SW 1271 (cell line): Measurements from ENCODE around the gene GCNT2.
"Not testable (repeated sequence)": the region's sequence is repeated elsewhere in the genome, so short reads cannot be mapped to it uniquely, and the experiment has no call there.

Experiments used
- DNase-seq, 2 experiments: peaks; one replicate each; lab custom pipeline; 2025; lab: John Stamatoyannopoulos, UW

Gene GCNT2

DNA sequence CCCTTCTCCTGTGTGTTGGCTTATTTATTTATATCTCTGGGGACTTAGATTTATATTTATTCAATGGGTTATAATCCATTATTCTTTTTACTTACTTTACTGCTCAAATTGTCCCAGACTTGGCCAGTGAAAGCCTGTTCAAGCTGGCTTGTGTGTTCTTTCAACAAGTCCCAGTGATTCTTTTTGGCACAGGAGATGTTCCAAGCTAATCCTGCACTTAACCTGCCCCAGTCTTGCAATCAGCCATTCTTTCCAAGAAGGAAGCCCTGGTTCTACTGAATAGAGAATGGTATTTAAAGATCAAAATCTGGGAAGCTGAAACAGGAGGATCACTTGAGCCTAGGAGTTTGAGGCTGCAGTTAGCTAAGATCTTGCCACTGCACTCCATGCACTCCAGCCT lies 26.7 kb downstream of the GCNT2 start:
- DNase-seq: no peak

DNA sequence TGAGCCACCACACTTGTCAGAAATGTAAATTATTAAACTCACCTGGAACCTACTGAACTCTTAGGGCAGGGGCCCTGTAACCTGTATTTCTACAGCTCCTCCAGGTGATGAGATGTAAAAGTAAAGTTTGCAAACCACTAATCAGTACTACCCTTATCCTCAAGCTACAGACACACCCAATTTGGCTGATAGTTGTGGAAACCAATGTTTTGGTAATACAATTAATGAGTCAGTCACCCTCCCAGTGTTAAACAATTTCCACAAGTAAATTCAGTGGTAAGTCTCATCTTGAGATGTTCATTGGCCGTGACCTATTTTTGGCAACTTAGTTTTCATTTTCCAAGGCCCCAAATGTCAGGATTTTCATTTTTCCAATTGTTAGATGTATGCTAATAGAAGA lies 29.6 kb downstream of the GCNT2 start:
- DNase-seq: no peak

DNA sequence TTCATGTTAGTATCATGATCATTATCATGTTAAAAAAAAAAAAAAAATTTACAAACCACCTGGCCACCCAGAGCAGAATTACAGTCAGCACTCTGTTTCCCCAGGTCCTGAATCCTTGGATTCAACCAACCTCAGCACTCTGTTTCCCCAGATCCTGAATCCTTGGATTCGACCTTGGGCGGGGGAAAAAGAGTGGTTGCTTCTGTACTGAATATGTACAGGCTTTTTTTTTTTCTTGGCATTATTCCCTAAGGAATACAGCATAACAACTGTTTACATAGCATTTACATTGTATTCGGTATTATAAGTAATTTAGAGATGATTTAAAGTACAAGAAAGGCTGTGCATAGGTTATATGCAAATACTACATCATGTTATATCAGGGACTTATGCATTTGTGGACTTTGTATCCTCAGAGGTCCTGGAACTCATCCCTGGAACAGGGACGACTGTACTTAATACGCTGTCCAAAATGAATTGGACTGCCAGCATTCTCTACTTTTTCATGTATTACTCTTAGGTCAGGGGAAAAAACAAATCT lies 31.2 kb downstream of the GCNT2 start:
- DNase-seq: no peak

DNA sequence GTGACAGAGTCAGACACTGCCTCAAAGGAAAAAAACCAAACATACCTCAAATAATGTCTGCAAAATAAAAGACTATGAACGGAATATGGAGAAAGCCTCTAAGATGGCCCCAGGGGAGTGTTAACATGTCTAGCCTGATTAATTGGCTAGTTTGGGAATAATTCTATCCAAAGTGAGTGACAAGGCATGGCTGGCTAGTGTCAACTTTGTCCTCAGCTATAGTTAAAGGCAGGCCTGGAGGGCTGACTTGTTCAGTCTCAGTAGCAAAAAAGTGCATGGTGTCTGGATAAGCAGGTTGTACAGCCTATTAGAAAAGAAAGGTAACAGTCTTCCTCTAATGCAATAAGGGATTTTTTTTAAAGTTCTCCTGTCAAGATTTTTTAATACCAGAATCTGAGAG lies 32.7 kb downstream of the GCNT2 start:
- DNase-seq: no peak

- no peak for DNase-seq
These were observed 33.7 kb downstream of the GCNT2 start for GRCh38 chr6:10554826-10555225.

GRCh38 chr6:10555625-10556309 lies 34.6 kb downstream of the GCNT2 start:
- no peak for DNase-seq

DNA sequence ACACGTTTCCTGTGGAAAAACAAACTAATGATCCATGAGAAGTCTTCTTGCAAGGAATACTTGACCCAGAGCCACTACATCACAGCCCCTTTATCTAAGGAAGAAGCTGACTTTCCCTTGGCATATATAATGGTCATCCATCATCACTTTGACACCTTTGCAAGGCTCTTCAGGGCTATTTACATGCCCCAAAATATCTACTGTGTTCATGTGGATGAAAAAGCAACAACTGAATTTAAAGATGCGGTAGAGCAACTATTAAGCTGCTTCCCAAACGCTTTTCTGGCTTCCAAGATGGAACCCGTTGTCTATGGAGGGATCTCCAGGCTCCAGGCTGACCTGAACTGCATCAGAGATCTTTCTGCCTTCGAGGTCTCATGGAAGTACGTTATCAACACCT lies 35.4 kb downstream of the GCNT2 start:
- no peak for DNase-seq

DNA sequence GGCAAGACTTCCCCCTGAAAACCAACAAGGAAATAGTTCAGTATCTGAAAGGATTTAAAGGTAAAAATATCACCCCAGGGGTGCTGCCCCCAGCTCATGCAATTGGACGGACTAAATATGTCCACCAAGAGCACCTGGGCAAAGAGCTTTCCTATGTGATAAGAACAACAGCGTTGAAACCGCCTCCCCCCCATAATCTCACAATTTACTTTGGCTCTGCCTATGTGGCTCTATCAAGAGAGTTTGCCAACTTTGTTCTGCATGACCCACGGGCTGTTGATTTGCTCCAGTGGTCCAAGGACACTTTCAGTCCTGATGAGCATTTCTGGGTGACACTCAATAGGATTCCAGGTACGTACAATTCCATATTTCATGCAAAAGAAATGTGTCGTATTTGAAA lies 35.8 kb downstream of the GCNT2 start:
- no peak for DNase-seq

GRCh38 chr6:10557913-10558312 lies 36.8 kb downstream of the GCNT2 start:
- DNase-seq: no peak

DNA sequence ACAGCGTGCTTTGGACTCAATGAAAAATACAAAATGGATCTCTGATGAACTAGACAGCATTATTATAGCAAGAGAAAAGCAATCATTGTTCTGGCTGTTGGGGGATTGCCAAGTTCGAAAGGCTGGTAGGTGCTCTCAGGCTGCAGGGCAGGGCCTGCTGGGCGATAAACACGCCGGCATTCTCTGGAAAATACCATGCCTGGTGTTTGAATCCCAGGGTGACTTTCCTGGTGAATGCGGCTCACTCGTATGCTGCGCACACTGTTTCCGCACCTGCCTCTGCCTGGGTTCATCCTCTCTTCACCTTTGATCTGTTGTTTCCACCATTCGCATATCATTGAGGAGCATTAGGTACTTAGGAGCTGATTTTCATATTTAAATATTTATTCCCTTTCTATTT lies 37.4 kb downstream of the GCNT2 start:
- DNase-seq: no peak

- DNase-seq: no peak
These were observed 38.5 kb downstream of the GCNT2 start for GRCh38 chr6:10559522-10560152.

DNA sequence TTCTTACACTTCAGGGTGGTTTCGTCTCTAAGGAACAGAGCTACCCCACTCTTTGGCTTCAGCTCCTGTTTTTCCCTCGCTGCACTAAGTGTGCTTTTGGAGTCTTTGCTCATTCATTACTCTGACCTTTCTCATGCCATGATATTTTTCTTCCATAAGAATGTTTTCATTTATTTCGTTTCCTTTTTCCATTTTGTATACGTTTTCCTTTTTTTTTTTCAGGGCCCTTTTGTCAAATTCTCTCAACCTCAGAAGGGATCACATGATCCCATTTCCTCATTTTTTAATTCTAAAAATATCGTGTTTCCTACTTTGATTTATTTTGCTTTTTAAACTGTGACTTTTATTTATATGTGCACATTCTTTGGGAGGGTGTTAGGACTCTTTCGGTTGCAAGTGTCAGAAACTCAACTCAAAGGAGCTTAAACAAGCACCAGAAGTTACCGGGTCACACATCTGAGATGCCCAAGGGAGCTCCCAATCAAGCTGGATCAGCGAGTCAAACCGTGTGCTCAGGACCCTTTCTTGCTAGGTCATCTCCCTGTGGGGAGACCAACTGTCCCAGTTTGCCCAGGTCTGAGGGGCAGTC lies 40.6 kb downstream of the GCNT2 start:
- no peak for DNase-seq

DNA sequence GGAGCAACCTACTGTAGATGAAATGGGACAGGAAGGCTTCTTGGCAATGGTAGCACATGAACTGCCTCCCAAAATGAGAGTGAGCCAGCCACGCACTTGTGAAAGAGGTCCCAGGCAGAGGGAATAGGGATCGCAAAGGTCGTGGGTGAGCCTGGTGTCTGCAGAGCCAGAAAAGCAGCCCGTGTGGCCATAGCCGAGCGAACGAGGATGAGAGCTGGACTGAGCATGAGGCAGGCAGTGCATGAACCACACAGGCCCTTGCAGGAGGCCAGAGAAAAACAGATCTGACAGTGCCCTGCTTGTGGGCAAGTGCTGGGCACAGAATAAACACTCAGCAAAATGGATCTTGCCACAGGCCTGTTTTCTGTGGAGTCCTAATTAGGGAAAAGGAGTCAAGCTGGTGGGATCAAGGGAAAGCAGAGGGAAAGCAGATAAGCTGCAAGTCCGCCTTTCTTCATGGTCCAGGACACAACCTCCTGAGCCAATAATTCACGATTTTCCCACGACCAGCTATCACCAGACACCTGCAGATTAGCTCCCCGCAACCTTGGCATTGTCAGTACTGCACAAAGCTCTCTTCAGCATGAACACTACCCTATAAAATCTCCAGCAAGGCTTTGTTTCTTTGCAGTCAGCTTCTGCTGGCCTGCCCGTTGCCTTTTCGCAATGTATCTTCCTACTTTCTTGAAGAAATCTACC lies 44.0 kb downstream of the GCNT2 start:
- DNase-seq: no peak

- DNase-seq: no peak
These were observed 44.8 kb downstream of the GCNT2 start for GRCh38 chr6:10565913-10566312.

GRCh38 chr6:10567256-10568026 lies 46.3 kb downstream of the GCNT2 start:
- DNase-seq: no peak

DNA sequence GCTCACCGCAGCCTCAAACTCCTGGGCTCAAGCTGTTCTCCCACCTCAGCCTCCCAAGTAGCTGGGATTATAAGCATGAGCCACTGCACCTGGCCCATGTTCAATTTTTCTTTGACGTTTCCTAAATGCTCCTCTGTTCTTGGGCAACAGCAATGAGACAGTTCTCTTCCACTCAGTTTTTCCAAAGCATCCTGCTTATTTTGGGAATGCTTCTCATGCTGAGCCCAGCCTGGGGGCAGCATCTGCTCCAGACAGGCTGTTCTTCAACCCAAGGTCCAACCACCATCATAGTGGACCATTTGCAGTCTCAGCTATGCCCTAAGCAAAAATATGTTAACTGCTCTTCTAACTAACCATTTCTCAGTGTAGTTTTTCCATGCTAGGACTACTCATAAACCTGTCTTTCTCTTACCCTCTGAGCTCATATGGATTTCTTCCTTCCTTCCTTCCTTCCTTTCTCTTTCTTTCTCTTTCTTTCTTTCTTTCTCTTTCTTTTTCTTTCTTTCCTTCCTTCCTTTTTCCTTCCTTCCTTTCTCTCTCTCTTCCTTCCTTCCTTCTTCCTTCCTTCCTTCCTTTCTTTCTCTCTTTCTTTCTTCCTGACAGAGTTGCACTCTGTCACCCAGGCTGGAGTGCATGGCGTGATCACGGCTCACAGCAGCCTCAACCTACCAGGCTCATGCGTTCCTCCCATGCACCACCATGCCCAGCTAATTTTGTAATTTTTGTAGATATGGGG lies 48.4 kb downstream of the GCNT2 start:
- no peak for DNase-seq

DNA sequence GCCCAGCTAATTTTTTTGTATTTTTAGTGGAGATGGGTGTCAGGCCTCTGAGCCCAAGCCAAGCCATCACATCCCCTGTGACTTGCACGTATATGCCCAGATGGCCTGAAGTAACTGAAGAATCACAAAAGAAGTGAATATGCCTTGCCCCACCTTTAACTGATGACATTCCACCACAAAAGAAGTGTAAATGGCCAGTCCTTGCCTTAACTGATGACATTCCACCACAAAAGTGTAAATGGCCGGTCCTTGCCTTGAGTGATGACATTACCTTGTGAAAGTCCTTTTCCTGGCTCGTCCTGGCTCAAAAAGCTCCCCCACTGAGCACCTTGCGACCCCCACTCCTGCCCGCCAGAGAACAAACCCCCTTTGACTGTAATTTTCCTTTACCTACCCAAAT lies 54.4 kb downstream of the GCNT2 start:
- not testable (repeated sequence) for DNase-seq

GRCh38 chr6:10576226-10576625 lies 55.1 kb downstream of the GCNT2 start:
- DNase-seq: no peak

DNA sequence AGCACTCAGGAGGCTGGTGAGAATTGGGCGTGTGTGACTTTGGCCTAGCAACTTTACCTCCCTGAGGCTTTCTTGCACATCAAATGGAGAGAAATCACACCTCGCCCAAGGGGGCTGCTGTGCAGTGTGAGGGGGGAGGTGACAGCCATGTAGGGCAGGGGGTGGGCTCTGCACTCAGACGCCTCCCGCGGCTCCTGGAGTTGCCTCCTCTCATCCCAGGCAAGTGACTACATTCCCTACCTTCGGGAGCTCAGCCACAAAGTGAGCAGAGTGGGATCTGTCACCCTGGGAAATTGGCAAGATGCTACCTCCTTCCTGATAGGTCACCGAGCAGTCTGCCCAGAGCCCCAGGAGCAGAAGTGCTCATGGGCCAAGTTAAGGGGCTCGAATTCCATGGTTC lies 56.0 kb downstream of the GCNT2 start:
- no peak for DNase-seq

DNA sequence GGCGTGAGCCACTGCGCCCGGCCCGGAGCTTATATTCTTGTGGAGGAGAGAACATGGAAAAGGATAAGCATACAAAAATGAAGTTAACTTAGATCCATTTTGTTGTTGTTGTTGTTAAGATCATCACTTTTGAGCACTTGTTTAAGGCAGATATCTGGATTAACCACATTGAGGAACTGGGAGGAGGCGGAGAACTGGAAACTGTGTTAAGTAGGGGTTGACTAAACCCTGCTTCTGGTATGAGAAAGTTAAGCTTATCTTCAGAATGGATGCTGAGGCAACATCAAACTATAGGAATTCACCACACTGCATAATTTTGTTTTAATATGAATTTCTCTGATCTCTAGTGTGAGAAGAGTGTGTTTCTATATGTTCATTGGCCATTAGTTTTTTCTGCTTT lies 57.6 kb downstream of the GCNT2 start:
- no peak for DNase-seq

DNA sequence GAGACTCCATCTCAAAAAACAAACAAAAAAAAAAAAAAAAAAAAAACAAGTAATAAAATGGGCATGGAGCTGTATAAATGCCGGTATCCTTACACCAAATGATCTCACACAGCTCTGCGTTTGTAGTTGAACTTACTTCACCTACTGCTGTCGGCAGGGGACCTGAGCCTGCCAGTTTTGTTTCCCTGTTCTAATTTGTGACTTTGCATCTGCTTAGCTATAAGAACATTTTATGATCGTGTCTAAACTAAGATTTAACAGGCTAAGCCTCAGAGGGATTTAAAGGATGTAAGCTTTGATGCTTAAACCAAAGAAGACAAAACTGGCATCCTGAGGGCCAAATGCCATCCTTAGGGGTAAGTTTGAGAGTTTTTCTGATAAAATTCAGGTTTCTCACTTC lies 58.7 kb downstream of the GCNT2 start:
- no peak for DNase-seq
